GM21576 (cell line): ENCODE data around the gene DCUN1D2.
"Not testable (repeated sequence)": the region's sequence is repeated elsewhere in the genome, so short reads cannot be mapped to it uniquely, and the experiment has no call there.

Experiments
- ATAC-seq: cut with Tn5 transposase; IDR thresholded peaks from one replicate; pipeline ENCODE4 v1.9.1; 2021; ENCODE audit warnings: mild to moderate bottlenecking, moderate library complexity; ENCODE audit not compliant: unreplicated experiment

Gene DCUN1D2

DNA sequence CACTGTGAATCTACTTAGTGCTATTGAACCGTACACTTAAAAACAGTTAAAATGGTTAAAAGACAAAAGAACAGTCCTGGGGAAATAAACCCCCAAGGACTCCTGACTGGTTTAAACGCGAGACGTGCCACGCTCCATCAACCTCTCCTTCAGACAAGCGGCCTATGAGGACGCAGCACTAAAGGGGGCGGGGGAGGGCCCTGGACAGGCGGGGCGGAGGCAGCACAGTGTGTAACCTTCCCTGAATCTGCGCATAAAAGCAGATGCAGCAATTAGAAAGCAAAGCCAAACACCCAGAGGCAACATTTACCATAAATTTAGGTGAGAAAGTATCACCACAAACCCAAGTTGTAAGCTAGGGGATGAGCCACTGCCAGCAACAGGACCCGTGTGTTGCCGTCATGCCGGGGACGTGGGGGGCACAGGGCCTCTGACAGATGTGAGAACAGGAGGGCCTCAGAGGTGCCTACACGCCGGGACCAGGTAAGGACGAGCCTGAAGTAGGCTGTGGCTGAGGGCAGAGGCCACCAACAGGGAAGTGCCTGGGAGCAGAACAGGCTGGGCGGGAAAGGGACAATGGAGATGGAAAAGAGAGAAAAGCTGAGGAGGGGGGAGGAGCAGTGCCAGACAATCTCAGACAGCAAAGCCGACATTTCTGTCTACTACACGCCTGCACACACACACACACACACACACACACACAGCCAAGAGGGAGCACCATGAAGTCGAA, 21.9 kb downstream of the DCUN1D2 start:
- no peak for ATAC-seq

DNA sequence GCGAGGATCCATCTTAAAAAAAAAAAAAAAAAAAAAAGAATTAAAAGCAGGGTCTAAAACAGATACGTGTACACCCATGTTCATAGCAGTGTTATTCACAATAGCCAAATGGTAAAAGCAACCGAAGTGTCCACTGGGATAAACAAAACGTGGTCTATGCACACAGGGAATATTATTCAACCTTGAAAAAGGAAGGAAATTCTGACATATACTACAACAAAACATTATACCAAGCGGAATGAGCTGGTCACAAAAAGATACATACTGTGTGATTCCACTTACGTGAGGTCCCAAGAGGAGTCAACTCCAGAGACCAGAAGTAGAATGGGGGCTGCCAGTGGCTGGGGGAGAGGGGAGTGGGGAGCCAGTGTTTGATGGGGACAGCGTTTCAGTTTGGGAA, 22.5 kb downstream of the DCUN1D2 start:
- ATAC-seq: no peak

DNA sequence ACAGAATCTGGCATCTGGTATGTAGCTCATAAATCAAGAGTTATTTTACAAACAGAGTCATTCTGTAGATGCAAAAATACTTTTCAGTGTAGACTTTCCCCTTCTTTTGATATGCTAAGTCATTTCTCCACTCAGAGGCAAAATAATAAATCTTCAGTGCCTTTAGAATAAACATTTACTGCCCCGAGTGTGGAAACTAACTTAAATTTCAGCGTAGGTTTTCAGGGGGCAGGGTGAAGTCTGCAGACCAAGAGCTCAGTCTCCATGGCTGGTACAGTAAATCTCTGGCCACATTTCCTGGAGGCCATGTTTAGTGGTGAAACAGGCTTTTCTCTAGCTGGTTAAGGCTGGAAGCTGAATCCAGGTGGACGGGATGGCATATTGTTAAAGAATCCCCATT, 24.1 kb downstream of the DCUN1D2 start:
- ATAC-seq: no peak

DNA sequence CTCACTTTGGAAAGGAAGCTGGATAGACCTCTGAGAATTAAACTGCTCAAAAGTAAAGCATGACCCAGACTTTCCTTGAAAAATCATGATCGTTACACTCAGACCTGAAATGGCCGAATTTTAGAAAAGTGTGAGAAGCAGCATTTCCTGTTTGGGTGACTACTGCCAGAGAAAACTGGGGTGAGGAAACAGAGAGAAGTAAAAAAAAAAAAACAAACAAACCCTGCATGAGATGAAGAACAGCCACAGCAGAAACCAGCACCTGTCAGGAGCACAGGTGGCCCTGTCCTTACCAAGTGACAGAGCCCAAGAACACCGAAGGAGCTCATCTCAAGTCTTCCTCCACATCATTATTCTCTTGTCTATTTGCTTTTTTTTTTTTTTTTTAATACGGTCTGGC, 25.2 kb downstream of the DCUN1D2 start:
- ATAC-seq: no peak

DNA sequence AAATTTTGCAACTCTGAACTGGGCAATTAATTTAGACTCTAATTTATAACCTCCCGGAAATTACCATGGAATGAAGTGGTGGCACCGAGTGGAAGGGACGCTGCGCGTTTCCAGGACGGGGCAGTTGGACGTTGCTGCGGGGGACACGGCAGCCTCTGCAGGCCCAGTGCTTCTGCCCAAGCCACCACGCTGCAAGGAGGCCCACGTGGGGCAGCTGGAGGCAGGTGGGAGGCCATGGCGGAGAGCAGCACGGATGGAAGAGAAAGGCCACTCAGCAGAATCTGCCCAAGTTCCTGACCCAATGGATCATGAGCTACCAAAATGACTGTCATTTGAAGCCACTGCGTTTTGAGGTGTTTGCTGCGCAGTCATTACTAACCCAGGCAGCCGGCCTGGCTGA, 26.0 kb downstream of the DCUN1D2 start:
- no peak for ATAC-seq

DNA sequence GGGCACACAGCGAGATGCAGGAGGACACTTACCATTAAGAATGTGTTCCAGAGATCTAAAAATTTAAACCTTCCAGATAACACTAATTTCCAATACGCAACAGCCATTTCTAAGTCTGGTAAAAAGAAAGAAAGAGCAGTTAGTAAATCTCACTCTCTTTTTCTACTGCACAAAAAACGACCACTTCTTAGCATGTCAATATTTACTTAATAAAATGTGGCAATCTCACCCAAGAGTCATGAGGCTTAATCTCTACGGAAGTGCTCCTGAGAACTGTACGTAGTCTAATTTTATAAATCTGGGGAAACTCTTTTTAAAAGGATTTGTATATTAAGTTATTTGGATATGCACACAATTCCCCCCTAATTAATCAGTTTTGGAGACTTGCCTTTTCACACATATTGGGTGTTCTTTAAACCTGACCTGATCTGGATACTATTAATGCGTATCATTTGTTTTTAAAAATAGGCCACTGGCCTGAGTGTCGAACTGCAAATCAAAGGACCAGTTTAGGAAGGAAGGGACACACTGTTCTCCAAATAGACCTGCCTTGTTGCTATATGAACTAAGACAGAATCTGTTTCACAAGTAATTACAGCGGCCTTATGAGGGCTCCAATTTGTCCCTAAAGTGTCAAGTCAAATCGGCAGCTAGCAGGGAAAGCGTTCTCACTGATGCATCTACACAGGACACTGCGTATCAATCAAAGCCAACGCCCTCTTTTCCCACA, 29.3 kb downstream of the DCUN1D2 start:
- no peak for ATAC-seq

DNA sequence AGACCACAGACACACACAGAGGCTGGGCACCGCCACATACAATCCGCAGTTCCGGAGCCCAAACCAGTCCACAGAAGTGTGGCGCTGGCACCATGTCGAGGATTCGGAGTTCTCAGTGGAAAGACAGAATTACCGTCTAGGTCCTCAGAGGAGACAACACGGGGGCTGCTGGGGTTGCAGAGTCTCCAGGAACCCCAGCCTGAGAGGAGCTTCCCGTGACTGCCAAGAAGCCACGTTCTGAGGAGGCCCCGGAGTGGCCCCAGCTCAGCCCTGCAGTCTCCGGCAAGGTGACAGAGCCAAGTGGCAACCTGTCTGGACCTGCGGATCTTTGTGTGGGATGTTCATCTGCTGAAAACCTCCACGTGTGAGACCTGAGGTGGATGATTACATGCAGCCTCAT, 29.9 kb downstream of the DCUN1D2 start:
- ATAC-seq: no peak

DNA sequence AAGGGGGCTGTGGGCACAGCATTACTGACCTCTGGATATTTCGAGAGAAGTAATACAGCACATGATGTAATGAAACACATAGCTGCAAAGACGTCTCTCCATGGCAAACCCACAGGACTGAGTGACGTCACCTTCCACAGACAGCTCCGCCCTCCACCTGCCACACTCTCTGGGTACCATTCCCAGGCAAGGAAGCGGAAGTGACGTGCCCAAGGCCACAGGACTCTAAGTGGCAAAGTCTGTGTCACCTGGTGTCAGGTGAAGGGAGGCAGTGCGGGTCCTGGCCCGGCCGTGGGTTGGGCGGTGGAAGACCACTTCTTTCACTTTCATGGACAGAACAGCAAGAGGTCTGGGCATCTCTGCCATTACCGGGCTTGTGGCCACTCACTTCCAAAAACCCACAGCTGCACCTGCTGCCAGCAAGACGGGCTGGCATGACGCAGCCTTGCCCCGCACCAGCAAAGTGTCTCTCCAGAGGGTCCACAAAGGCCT, 30.4 kb downstream of the DCUN1D2 start:
- no peak for ATAC-seq

DNA sequence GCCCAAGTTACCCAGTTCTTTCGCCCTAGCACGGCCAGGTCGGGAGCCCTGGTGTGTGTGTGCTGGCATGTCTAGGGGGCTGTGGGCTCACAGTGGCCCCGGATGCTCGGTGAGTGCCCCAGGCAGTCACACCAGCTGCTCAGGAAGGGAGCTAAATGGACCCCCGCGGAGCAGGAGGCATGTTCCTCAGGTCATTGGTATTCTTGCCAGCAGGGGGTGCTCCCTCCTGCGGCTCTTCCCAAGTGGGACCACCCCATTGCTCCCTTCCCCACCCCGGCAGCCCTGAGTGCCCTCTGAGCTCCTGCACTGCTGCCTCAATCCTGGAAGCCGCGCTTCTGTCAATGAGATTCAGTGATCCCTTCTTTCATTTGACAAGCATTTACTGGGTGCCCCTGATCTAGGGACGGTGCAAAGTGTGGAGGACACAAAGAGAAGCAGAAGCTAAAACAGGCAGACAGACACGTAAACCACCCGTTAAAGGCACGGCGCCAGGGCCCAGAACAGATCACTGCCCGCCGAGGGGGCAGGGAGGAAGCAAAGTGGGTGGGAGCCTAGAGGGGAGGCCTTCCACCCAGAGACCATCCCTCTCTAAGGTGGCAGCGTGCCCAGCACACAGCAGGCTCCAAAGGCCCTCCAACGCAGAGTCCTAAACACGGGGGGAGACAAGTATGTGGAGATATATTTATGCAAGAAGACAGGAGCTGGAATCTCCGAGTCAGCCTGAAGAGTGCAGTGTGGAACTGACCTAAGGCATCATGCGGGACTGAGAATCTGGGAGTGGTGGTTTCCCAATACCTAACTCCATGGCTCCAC, 32.1 kb downstream of the DCUN1D2 start:
- no peak for ATAC-seq

DNA sequence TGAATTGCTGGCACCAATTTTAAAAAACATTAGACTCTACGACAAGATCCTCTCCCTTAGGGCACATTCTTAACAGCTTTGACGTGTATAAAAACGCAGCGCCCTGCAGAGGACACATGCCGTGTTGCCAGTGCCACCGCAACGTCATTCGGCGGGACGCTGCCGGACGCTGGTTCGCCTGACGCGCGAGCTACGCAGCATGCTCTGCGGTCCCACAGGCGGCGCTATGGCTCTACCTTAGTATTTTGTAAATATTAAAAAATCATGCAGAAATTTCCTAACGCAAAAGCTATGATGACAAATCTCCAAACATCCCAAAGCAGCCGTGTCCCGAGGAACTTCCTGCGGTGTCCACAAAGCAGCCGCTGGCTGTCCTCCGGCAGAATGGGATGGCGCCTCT, 33.0 kb downstream of the DCUN1D2 start:
- no peak for ATAC-seq

DNA sequence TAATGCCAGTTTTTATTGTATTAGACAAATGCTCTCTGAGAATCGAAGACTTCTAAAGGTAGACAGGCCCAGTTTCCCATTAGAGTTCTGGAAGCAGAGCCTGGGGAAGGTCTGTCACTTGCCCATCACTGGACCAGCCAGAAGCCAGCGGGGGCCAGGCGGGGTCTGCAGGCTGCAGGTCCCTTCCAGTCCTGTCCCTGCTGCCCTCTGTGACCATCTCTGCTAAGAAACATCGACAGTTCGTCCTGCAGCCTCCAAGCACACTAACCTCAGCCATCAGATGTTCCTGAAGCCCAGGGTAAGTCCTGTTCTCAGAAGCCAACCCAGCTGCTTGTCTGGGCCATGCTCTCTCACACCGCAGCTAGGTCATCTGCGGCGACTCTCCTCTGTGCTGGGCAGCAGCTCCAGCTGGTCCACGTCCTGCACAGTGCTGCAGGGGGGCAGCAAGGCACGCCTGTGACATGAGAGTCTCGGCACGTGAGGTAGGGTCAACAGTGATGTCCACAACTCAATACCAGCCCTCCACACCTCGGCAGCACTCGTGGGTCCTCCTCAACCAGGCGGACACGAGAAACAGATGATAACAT, 34.3 kb downstream of the DCUN1D2 start:
- ATAC-seq: no peak

DNA sequence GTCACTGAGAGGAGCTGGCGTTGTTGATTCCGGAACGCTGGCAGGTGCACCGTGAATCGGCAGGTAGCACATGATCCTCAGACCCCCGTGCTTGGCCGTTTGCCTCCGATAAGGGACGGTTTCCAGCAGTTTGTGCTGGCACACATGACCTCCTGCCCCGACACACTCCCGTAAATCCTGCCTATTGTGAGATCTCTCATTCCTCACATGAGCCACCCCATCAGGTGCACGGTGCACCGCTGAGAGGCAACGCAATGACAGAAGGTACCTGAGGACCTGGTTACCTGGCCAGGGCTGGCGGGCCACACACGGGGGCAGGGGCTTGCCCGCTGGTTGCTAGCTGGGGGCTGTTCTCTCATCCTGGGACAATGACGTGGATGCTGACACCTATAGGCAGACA, 35.1 kb downstream of the DCUN1D2 start:
- no peak for ATAC-seq

DNA sequence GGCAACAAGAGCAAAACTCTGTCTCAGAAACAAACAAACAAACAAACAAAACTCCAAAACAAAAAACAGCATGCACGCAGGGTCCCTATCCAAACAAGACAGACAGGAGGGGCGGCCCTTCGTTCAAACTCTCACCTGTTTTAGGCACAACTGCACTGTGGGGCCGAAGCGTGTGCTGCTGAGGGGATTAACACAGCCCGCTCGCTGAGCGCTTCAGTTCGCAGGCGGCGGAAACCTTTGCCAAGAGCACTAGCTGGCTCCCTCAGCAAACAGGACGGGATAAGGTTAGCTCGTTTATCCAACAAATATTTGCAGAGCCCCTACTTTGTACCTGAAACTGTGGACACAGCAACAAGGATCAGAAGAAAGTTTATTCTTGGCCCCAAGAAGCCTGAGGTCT, 35.6 kb downstream of the DCUN1D2 start:
- ATAC-seq: no peak

DNA sequence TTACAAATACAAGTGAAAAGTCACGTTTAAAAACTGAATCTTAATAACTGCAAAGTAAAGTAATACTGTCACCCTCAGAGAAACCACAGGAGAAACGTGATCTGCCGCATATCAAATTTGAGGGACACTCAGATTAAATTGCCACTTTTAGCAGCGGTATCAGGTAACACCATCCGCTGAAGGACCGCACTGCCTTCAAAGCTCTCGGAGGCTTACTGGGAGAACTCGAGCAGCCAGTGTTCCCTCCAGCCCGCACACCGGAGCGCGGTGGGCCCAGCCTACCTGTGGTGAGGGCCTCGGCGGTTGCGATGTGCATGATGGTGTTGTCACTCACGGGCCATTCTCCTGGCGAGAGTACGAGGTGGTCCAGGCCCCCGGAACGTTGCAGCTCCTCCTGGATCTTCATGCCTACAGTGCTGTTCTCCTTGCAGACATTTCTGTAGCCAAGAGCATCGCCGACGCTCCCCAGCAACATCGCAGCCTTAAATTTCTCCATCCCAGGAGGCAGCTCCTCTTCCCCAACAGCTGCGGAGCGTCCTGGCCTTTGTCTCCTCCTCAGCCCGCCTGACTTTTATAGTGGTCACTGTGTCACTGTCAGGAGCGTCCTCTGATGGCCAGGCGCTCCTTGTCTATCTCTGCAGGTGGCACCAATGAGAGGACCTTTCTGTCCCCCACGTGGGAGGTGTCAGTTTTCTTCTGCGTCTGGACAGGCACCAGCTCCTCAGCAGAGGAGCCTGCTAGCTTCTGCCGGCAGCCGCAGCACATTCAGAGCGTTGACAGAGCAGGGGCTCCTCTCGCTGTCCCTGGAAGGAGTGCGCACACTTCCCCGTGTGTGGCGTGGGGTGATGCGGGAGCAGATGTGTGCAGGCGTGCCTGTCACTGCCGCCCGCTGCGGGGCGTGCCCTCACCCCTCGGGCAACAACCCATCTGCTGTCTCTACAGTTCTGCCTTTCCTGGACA, 37.3 kb downstream of the DCUN1D2 start, which contains the start of gene ADPRHL1:
ADPRHL1 (minus strand) TSS at position 547 of the 960 bp plus-strand sequence; CDS start at position 496, 51 bp downstream.
- no peak for ATAC-seq

DNA sequence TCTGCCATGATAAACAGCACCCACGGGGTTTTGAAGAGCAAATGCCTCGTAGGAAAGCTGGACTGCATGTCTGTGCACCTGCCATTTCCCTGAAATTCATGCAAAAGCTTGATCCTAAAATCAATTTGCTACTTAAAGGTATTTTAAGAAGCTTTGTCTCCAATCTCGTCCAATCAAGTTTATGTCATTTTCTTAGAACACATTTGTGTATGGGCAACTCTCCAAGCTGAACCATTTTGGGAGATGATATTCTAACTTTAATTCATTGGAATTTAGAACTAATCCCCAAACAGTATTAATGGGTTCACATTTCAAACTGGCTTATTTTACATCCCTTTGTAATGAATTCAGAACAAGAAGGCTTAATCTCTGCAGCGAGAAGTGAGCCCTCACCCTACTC, 38.0 kb downstream of the DCUN1D2 start:
- no peak for ATAC-seq

DNA sequence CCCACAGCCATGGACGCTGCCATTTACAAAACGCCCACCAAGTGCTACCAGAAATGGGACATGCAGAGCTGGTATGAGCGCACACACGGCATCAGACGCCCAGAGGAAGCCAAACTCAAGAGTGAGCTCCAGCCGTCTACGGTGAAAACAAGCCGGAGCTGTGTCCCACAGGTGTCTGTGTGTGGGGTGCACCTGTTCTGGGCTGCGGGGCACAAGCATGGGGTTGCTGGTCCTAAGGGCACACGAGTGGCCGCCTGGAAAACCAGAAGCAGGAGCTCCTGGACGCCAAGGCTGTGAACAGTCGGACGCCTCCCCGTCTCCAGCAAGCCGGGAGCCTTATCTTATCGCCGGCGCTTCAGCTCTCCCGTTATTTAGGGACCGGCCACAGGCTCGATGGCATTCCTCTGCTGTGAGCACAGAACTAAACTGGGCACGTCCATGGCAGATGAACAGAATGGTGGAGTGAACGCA, 38.5 kb downstream of the DCUN1D2 start:
- no peak for ATAC-seq

DNA sequence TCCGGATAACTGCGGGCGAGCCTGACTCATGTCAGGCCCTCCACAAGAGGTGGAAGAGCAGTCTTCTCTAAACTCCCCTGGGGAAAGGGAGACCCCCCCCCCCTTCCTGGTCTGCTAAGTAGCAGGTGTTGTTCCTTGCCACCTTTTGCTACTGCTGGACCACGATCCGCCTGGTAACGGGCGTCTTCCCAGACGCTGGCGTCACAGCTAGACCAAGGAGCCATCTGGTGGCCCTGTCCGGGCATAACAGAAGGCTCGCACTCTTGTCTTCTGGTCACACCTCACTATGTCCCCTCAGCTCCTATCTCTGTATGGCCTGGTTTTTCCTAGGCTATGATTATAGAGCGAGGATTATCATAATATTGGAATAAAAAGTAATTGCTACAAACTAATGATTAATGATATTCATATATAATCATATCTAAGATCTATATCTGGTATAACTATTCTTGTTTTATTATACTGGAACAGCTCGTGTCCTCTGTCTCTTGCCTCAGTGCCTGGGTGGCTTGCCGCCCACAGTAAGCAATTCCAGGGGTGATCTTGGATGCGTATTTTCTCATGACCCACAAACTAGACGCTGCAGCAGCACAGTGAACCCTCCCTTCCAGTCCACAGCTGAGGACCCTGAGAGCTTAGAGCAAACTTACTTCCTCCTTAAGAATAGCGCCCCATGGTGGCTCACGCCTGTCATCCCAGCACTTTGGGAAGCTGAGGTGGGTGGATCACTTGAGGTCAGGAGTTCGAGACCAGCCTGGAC, 39.5 kb downstream of the DCUN1D2 start:
- not testable (repeated sequence) for ATAC-seq

DNA sequence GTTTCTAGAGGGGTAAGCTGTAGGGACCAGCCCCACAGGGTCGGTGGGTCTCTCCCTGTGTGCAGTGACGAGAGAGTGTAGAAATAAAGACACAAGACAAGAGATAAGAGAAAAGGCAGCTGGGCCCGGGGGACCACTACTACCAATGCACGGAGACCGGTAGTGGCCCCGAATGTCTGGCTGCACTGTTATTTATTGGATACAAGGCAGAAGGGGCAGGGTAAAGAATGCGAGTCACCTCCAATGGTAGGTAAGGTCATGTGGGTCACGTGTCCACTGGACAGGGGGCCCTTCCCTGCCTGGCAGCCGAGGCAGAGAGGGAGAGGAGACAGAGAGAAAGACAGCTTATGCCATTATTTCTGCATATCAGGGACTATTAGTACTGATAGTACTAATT, 40.2 kb downstream of the DCUN1D2 start:
- ATAC-seq: not testable (repeated sequence)

DNA sequence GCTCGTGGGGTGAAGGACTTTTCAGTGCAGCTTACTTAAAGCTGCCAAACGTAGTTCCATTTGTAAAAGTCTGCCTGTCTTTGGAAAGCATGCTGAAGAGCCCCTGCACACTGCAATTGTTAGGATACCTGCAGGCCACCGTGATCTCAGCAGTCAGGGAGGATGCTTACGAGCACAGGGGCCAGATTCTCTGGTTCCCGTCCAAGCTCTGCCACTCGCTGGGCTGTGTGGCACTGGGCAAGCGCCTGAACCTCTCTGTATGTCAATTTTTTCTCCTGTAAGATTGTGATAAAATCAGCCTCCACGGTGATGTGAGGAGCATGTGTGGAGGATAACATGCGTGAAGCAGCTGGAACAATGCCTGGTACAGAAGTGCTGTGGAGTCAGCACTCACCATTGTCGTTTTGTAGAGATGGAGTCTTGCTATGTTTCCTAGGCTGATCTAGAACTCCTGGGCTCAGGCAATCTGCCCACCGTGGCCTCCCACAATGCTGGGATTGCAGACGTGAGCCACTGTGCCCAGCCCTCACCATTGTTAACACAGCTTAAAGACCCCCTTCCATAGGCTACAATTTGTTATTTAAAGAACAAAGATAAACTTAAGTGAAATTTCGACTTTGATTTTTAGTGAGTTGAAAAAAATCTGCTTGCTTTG, 40.7 kb downstream of the DCUN1D2 start:
- ATAC-seq: no peak
